IPS-15b (cell line): ENCODE measurements around the gene CDPF1.

Source experiments
- H3K27me3 ChIP-seq: one replicate; pipeline ENCODE4 v1.6.1; 2013; ENCODE audit warnings: low read length; ENCODE audit not compliant: control insufficient read depth, insufficient read depth
- H3K36me3 ChIP-seq: one replicate; pipeline ENCODE4 v1.6.1; 2013; ENCODE audit warnings: low read length; ENCODE audit not compliant: control insufficient read depth, insufficient read depth
- H3K4me1 ChIP-seq: one replicate; pipeline ENCODE4 v1.6.1; 2013; ENCODE audit warnings: mild to moderate bottlenecking, low read length; ENCODE audit not compliant: control insufficient read depth, insufficient read depth
- H3K4me3 ChIP-seq: one replicate; pipeline ENCODE4 v1.5.1; 2013; ENCODE audit warnings: low read depth, low read length
- H3K9ac ChIP-seq: one replicate; pipeline ENCODE4 v1.6.1; 2013; ENCODE audit warnings: low read depth, mild to moderate bottlenecking, low read length
- H3K9me3 ChIP-seq: one replicate; pipeline ENCODE4 v1.6.1; 2013; ENCODE audit warnings: mild to moderate bottlenecking, low read length; ENCODE audit not compliant: control insufficient read depth, insufficient read depth

The CDPF1 gene

DNA sequence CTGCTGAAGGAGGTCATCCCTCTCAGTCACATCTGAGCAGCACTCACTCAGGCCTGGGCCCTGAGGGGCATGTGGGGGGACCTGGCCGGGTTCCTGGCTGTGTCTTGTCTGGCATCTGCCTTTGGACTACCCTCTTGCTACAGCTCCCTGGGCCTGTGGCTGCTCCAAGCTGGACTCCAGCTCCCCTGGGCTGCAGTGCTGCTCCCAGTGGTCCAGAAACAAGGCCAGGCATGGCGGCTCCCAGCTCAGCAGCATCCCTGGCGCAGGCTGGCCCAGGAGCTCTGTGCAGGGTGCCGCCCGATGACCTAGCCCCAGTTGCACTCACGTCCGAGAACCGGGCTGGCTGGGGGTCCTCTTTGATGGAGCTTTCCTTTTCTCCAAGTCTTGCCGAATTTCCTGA is 5.3 kb downstream of the CDPF1 start:
- no peak overlapping the region for H3K4me3 ChIP-seq
- no peaks in the 10 kb centered on the region for H3K27me3 ChIP-seq
- no peaks in the 10 kb centered on the region for H3K4me1 ChIP-seq
- no peaks in the 10 kb centered on the region for H3K9me3 ChIP-seq
- peaks cover 5% of the 10 kb centered on the region for H3K36me3 ChIP-seq
- no peak overlapping the region for H3K9ac ChIP-seq

GRCh38 chr22:46242076-46242475 is 8.0 kb downstream of the CDPF1 start:
- H3K9me3 ChIP-seq: no peaks in the 10 kb centered on the region
- H3K9ac ChIP-seq: no peak overlapping the region
- no peaks in the 10 kb centered on the region for H3K27me3 ChIP-seq
- no peaks in the 10 kb centered on the region for H3K4me1 ChIP-seq
- H3K4me3 ChIP-seq: no peak overlapping the region
- peaks cover 10% of the 10 kb centered on the region for H3K36me3 ChIP-seq

DNA sequence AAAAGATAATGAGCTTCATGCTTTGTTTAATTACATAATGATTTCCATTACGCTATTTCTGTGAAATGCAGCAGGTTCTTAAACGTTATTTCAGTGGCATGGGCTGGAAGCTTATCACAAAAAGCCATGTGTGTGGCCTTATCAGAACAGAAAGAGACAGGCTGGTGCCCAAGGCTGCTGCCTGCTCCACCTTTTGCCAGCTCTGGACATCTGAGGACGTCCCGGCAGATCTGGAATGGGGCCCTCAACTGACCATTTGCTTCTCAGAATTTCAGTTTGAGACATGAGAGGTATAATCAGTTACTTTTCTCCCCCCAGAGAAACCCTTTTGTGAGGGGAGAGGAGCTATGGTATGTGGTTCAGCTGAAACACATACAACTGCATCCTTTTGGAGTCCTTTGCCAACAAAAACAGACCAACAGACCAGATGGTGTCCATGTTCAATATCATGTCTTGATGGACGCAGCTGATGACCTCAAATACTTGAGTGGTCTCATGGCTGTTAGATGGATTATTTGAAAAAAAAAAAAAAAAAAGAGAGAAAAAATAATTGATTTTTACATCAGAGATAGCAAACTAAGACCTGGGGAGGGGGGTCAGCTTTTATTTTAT is 8.6 kb downstream of the CDPF1 start:
- peaks cover 10% of the 10 kb centered on the region for H3K36me3 ChIP-seq
- no peaks in the 10 kb centered on the region for H3K9me3 ChIP-seq
- no peak overlapping the region for H3K9ac ChIP-seq
- no peaks in the 10 kb centered on the region for H3K4me1 ChIP-seq
- H3K4me3 ChIP-seq: no peak overlapping the region
- no peaks in the 10 kb centered on the region for H3K27me3 ChIP-seq

- Histone ChIP-seq H3K9ac (no peak overlapping the region), H3K9me3 (no peaks in the 10 kb centered on the region), H3K4me3 (no peak overlapping the region), H3K27me3 (no peaks in the 10 kb centered on the region), H3K4me1 (no peaks in the 10 kb centered on the region), H3K36me3 (peaks cover 10% of the 10 kb centered on the region)
Observed at GRCh38 chr22:46240907-46241306, 9.2 kb downstream of the CDPF1 start.

GRCh38 chr22:46240506-46240905 is 9.6 kb downstream of the CDPF1 start:
- Histone ChIP-seq H3K4me3 (no peak overlapping the region), H3K27me3 (no peaks in the 10 kb centered on the region), H3K9me3 (no peaks in the 10 kb centered on the region), H3K36me3 (peaks cover 10% of the 10 kb centered on the region), H3K4me1 (no peaks in the 10 kb centered on the region), H3K9ac (no peak overlapping the region)

DNA sequence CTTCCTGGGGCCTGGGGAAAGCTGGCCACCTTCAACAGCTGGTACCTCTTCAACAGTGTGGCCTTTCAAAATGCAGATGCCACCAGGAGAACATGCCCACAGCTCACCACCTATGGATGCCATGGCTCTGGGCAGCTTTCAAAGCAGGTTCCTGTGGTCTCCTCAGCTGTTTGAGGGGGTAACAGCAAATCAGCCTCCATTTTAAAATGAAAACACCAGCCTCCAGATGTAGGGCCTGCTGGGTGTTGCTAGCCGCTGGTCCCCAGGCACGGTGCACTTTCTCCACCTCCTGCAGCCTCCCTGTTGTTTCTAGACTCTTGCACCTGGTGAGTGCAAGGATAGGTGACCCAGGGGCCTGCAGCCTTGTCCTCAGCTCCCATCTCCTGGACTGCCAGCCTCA is 10.0 kb downstream of the CDPF1 start:
- Histone ChIP-seq H3K9me3 (no peaks in the 10 kb centered on the region), H3K27me3 (no peaks in the 10 kb centered on the region), H3K9ac (no peak overlapping the region), H3K36me3 (peaks cover 9% of the 10 kb centered on the region), H3K4me3 (no peak overlapping the region), H3K4me1 (no peaks in the 10 kb centered on the region)

DNA sequence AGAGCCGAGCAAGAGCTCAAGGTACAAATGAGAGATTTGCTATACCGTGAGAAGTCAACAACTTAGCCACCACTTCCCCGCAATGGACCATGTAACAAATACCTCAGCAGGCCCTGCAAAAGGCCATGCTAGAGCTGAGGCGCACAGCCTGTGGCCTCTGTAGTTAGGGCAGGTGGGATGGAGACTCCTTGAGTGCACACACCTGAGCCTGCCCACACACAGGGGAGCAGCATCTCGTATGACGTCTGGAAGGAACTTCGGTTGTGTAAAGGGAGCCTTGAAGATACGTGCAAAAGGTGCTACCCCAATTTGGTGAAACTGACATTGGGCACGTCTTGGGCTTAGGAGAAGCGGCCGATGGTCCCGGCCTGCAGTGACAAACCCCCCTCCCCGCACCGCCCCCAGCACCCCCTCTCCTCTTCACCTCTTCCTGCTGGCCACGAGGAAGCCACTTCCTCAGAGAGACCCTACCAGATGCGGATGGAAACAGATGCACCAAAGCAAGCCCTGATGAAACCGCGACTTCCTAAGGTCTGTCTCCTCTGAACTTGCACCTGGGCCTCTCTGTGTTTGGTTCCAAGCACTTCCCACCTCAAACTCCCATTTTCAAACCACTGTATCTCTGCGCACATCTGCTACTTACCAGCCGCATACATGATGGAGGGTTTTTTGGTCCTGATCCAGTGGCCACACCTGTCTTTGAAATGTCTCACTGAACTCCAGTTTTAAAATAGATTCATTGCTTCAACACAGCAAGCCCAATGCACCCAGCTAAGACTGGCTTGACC is 10.6 kb downstream of the CDPF1 start:
- Histone ChIP-seq H3K4me3 (no peak overlapping the region), H3K9me3 (no peaks in the 10 kb centered on the region), H3K9ac (no peak overlapping the region)

GRCh38 chr22:46238541-46238940 is 11.6 kb downstream of the CDPF1 start:
- no peaks in the 10 kb centered on the region for H3K4me1 ChIP-seq
- H3K27me3 ChIP-seq: no peaks in the 10 kb centered on the region
- no peak overlapping the region for H3K4me3 ChIP-seq
- peaks cover 6% of the 10 kb centered on the region for H3K36me3 ChIP-seq
- H3K9ac ChIP-seq: no peak overlapping the region
- H3K9me3 ChIP-seq: no peaks in the 10 kb centered on the region

More for the DNA sequence above, 10.6 kb downstream of the CDPF1 start:
- no peaks in the 10 kb centered on the region for H3K27me3 ChIP-seq
- H3K4me1 ChIP-seq: no peaks in the 10 kb centered on the region
- peaks cover 6% of the 10 kb centered on the region for H3K36me3 ChIP-seq

- no peaks in the 10 kb centered on the region for H3K27me3 ChIP-seq
- H3K4me3 ChIP-seq: no peak overlapping the region
- no peaks in the 10 kb centered on the region for H3K9me3 ChIP-seq
- H3K36me3 ChIP-seq: peaks cover 6% of the 10 kb centered on the region
- H3K9ac ChIP-seq: no peak overlapping the region
- H3K4me1 ChIP-seq: no peaks in the 10 kb centered on the region
Observed at GRCh38 chr22:46237453-46238124, 12.5 kb downstream of the CDPF1 start.

- no peaks in the 10 kb centered on the region for H3K27me3 ChIP-seq
- peaks cover 6% of the 10 kb centered on the region for H3K36me3 ChIP-seq
- H3K4me1 ChIP-seq: no peaks in the 10 kb centered on the region
- no peak overlapping the region for H3K4me3 ChIP-seq
- H3K9me3 ChIP-seq: no peaks in the 10 kb centered on the region
- no peak overlapping the region for H3K9ac ChIP-seq
Observed at GRCh38 chr22:46234969-46235368, 15.1 kb downstream of the CDPF1 start.

DNA sequence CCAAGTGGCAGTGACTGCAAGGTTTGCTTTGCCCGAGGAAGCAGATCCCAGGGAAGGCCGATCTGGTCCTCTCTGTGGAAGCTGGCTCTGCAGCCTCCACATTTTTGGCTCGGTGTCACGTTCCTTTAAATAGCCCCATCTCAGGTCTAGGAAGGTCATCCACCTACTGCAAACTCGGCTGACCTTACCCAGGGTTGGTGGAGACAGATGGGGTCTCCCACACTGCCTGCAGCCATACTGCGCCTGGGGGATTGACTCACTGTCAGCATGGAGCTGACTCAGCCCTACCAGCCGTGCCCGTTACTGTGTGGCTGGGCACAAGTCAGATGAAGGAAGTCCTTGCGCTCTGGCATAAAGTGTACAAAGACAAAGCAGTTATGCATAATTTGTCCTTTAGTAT is 16.9 kb downstream of the CDPF1 start:
- Histone ChIP-seq H3K9me3 (no peaks in the 10 kb centered on the region), H3K27me3 (no peaks in the 10 kb centered on the region), H3K36me3 (no peaks in the 10 kb centered on the region), H3K4me3 (no peak overlapping the region), H3K4me1 (no peaks in the 10 kb centered on the region), H3K9ac (no peak overlapping the region)
